ENCODE data around the gene ALDH5A1.

ALDH5A1 gene

DNA sequence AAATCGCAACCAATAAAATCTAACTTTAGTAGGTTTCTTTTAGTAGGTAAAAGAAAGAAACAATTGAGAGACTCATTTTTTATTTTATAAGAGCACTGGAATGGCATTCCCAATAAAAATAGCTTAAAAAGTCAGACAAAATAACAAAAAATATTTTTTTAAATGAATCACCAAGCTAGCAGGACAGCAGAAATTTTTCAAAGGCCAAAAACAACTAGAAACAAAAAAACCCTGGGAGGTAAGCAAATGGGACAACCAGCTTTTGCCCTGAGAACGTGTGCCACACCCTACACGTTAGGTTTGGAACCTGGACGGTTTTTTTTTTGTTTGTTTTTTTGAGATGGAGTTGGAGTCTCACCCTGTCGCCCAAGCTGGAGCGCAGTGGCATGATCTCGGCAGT lies 25.0 kb upstream of the ALDH5A1 start:
- TF ChIP-seq, protein P1, sequence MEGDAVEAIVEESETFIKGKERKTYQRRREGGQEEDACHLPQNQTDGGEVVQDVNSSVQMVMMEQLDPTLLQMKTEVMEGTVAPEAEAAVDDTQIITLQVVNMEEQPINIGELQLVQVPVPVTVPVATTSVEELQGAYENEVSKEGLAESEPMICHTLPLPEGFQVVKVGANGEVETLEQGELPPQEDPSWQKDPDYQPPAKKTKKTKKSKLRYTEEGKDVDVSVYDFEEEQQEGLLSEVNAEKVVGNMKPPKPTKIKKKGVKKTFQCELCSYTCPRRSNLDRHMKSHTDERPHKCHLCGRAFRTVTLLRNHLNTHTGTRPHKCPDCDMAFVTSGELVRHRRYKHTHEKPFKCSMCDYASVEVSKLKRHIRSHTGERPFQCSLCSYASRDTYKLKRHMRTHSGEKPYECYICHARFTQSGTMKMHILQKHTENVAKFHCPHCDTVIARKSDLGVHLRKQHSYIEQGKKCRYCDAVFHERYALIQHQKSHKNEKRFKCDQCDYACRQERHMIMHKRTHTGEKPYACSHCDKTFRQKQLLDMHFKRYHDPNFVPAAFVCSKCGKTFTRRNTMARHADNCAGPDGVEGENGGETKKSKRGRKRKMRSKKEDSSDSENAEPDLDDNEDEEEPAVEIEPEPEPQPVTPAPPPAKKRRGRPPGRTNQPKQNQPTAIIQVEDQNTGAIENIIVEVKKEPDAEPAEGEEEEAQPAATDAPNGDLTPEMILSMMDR (IDR thresholded peaks at IDR 0.05): no peak
- DNase-seq (ENCODE audit: low spot score): no peak
- Histone ChIP-seq H3K4me3 (no peak overlapping the region), H3K27ac (no peak overlapping the region)

DNA sequence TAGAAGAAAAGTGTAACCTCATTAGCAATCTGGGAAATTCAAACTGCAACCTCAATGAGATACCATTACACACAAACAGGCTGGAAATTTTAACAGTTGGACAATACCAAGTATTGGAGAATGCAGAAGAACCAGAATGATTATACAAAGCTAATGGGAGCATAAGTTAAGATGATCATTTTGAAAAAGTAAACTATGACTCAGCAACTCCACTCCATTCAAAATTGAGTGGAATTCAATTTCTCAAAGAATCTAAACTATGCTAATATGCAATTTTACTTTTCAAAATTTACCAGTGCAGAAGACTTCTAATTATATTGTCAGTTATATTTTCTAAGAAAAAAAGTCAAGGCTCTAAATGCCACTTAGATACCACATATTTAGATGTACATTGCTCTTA lies 22.6 kb upstream of the ALDH5A1 start:
- TF ChIP-seq, protein P1 (IDR thresholded peaks at IDR 0.05): no peak
- Histone ChIP-seq H3K4me3 (no peak overlapping the region), H3K27ac (no peak overlapping the region)
- no peak for DNase-seq (ENCODE audit: low spot score)

DNA sequence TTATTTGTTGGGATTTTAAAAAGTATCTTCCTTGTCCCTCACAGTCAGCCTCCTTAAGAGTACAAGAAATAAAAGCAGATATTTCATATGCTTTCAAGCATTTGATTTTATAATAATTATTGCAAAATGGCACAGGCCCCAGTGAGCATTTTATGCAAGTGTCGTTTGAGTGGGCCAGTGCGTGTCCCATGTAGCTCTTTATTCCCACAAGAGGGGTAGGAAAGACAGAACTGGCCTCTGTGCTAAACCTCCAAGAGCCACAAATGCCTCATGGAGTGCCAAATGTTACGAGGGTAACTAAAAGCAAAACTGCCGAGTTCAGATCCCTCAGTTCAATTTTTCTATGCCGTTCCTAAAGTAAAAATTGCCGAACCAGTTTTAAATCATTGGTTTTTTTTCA lies 18.1 kb upstream of the ALDH5A1 start:
- TF ChIP-seq, protein P1 (IDR thresholded peaks at IDR 0.05): no peak
- DNase-seq (ENCODE audit: low spot score): no peak
- H3K4me3 ChIP-seq: no peak overlapping the region
- no peak overlapping the region for H3K27ac ChIP-seq

DNA sequence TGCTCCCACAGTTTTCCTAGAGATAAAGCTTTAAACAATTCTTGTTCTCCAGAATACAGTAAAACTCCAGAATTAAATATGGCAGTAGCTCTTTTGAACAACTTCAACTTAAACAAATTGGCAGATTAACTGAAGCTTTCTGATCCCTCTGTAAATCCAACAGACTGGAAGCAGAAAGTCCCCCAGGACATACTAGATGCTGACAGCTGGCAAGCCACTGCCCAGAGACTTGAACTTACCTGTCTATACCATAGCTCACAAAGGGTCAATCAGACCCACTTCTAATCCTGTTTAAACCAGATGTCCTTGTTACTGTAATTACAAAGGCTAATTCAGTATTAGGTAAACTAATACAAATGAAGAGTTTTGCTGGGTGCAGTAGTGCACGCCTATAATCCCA lies 17.7 kb upstream of the ALDH5A1 start:
- no peak for DNase-seq (ENCODE audit: low spot score)
- TF ChIP-seq, protein P1 (IDR thresholded peaks at IDR 0.05): no peak
- no peak overlapping the region for H3K4me3 ChIP-seq
- H3K27ac ChIP-seq: no peak overlapping the region

DNA sequence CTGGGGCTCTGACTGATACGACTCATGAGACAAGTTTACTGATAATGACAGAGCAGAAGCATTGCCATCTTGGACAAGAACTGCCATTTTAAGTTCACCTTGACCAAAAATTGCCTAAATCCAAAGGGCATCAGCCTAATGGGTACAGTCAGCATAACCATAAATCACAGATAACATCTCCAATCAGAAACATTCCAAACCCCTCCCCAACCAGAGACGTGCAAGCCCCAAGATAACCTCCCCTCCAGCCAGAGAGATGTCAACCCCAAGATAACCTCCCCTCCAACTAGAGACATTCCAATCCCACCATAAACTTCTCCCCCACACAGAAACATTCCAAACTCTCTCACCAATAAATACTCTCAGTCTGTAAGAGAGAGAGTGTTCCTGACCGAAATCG lies 15.9 kb upstream of the ALDH5A1 start:
- TF ChIP-seq, protein P1 (IDR thresholded peaks at IDR 0.05): no peak
- no peak for DNase-seq (ENCODE audit: low spot score)
- H3K27ac ChIP-seq: no peak overlapping the region
- no peak overlapping the region for H3K4me3 ChIP-seq

DNA sequence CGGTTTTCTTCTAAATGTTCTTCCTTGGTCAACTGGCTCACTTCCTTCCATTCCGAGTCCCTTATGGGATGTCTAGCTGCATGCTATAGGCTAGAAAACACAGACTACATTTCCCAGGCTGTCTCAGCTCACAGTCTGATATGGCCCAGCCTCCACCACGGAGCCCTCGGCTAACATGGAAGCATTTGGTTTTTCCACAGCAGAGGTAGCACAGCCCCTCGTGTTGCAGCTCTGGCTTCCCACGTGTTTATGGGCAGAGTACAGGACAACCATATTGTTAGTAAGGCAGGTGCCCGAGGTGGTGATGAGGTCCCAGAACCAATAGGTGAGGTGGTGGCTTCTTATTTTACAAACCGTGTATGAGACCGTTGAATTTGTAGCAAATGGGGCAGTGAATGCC lies 14.1 kb upstream of the ALDH5A1 start:
- no peak for DNase-seq (ENCODE audit: low spot score)
- no peak overlapping the region for H3K4me3 ChIP-seq
- TF ChIP-seq, protein P1 (IDR thresholded peaks at IDR 0.05): no peak
- no peak overlapping the region for H3K27ac ChIP-seq

DNA sequence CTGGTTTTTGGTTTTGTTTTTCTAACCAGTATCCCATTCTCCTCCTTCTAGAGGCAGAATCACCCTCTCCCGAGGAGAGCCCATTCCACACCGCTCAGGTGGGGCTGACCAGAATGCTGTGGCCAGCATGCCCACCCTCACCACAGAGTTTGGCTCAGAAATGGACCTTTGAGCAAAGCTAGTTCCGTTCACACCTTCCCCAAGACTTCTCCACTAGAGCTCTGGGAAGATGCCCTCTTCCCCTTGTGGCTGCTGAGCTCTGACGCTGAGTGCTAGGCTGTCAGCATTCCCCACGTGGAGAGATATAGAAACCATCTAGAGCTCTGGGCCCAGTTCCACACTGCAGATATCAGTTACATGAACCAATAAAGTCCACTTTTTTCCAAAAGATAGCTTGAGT lies 13.3 kb upstream of the ALDH5A1 start:
- H3K4me3 ChIP-seq: no peak overlapping the region
- DNase-seq (ENCODE audit: low spot score): no peak
- H3K27ac ChIP-seq: no peak overlapping the region
- TF ChIP-seq, protein P1 (IDR thresholded peaks at IDR 0.05): no peak
